Fibroblast of lung (primary cell): Measurements from ENCODE around the gene ZNF699.

Source experiments
- CTCF ChIP-seq, 2 donors: IDR thresholded peaks in 1 of 2; conservative IDR thresholded peaks in 1 of 2; 1 replicate in 1 of 2; 2 replicates in 1 of 2; pipeline ENCODE4 v1.5.1; 2011 to 2012; ENCODE audit warnings: low read length in 2 of 2, control low read depth in 1 of 2, inconsistent platforms in 1 of 2, low read depth in 1 of 2, mild to moderate bottlenecking in 1 of 2
- EZH2 ChIP-seq: IDR thresholded peaks from 2 replicates; pipeline ENCODE4 v1.5.1; 2012; ENCODE audit warnings: low read length, control low read depth, mild to moderate bottlenecking; ENCODE audit errors: missing control alignments

DNA sequence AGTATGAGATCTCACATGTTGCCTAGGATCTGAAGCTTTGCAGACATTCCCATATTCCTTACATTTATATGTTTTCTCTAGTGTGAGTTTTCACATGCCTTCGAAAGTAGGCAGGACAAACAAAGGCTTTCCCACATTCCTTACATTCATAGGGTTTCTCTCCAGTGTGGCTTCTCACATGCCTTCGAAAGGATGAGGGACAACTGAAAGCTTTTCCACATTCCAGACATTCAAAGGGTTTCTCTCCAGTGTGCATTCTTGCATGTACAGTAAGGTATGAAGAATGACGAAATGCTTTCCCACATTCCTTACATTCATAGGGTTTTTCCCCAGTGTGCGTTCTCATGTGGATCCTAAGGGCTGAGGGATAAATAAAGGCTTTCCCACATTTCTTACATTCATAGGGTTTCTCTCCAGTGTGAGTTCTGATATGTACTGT lies 14.2 kb downstream of the ZNF699 start:
- no peak for TF ChIP-seq CTCF (conservative IDR thresholded peaks at IDR 0.05 in 1 of 2, IDR thresholded peaks at IDR 0.05 in 1 of 2; ENCODE audit: low read depth in 1 of 2, low read length in 2 of 2)
- no peak for TF ChIP-seq EZH2
